Measurements from ENCODE around the gene SMARCD2. TPM values are rescaled to one million over a fixed set of nuclear protein-coding genes. Genes with fewer than 3 reads are reported as not detected.

SMARCD2 gene
- total and polyA plus RNA-seq, 4 donors: 64.9 to 109 (median 75.0) TPM

DNA sequence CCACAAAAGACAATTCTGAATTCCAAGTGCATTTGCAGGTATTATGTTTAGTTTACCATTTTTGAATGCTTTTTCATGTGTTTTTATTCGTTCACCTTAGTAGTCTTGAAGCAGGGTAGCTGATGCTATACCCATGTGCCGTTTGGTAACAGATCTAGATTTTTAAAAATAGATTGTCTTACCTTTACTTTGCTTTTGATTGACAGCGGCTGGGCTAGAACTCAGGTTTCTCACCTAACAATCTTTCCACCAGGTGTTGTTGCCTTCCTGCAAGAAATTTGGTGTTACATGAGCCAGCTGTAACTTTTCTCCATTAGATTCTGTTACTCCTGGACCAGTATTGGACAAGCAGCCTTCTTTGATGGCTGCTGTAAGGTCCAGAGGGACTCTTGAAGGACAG is 13.5 kb downstream of the SMARCD2 start:
- Histone ChIP-seq H3K4me3 (no peak overlapping the region), H3K9me3 (ENCODE audit: control insufficient read depth in 4 of 4, insufficient read depth in 3 of 4, low read length in 3 of 4) (no peaks in the 10 kb centered on the region), H3K36me3 (ENCODE audit: control insufficient read depth in 4 of 4, insufficient read depth in 4 of 4, low read length in 4 of 4) (peaks cover 38 to 57% (median 53%) of the 10 kb centered on the region in 4 donors), H3K4me1 (ENCODE audit: control insufficient read depth in 5 of 5, insufficient read depth in 5 of 5, low read length in 5 of 5) (peaks cover 0 to 20% (median 7%) of the 10 kb centered on the region in 5 donors), H3K27ac (ENCODE audit: low read depth in 1 of 2, low read length in 1 of 2) (no peak overlapping the region), H3K27me3 (ENCODE audit: control insufficient read depth in 3 of 3, insufficient read depth in 3 of 3, low read length in 2 of 3) (no peaks in the 10 kb centered on the region), H3K9ac (ENCODE audit: insufficient read depth in 1 of 2, low read length in 2 of 2) (no peak overlapping the region)
- ATAC-seq (ENCODE audit: insufficient read depth, low FRiP score) (no peak), DNase-seq (no peak)
- WGBS, 2 donors: 92 to 96% methylated on average over 3 of the region's 3 CpGs
- TF ChIP-seq, protein P1, sequence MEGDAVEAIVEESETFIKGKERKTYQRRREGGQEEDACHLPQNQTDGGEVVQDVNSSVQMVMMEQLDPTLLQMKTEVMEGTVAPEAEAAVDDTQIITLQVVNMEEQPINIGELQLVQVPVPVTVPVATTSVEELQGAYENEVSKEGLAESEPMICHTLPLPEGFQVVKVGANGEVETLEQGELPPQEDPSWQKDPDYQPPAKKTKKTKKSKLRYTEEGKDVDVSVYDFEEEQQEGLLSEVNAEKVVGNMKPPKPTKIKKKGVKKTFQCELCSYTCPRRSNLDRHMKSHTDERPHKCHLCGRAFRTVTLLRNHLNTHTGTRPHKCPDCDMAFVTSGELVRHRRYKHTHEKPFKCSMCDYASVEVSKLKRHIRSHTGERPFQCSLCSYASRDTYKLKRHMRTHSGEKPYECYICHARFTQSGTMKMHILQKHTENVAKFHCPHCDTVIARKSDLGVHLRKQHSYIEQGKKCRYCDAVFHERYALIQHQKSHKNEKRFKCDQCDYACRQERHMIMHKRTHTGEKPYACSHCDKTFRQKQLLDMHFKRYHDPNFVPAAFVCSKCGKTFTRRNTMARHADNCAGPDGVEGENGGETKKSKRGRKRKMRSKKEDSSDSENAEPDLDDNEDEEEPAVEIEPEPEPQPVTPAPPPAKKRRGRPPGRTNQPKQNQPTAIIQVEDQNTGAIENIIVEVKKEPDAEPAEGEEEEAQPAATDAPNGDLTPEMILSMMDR (IDR thresholded peaks at IDR 0.05; ENCODE audit: control extremely low read depth, extremely low read depth): no peak

DNA sequence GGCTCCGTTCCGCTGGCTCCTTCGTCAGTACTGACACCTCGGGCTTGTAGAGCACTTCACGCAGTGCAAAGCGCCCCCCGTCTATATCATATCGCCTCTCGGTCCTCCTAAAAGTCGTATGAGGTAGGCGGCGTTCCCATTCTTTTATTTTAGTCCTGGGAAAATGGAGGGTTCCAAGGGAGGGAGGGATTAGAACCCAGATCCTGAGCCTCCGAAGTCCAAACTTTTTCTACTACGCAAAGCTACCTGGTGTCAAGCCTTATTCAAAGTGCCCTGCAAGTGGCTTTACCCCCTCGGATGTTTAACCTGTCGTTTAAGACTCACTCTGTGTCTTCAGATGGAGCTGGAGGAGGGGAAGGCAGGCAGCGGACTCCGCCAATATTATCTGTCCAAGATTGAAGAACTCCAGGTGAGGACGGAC is 14.7 kb downstream of the SMARCD2 start:
- H3K36me3 ChIP-seq (ENCODE audit: control insufficient read depth in 4 of 4, insufficient read depth in 4 of 4, low read length in 4 of 4): peaks cover 47 to 55% (median 50%) of the 10 kb centered on the region in 4 donors
- no peaks in the 10 kb centered on the region for H3K9me3 ChIP-seq (ENCODE audit: control insufficient read depth in 4 of 4, insufficient read depth in 3 of 4, low read length in 3 of 4)
- TF ChIP-seq, protein P1 (IDR thresholded peaks at IDR 0.05; ENCODE audit: control extremely low read depth, extremely low read depth): no peak
- H3K27me3 ChIP-seq (ENCODE audit: control insufficient read depth in 3 of 3, insufficient read depth in 3 of 3, low read length in 2 of 3): no peaks in the 10 kb centered on the region
- ATAC-seq (ENCODE audit: insufficient read depth, low FRiP score) (no peak), DNase-seq (no peak)
- H3K4me1 ChIP-seq (ENCODE audit: control insufficient read depth in 5 of 5, insufficient read depth in 5 of 5, low read length in 5 of 5): peaks cover 0 to 20% (median 7%) of the 10 kb centered on the region in 5 donors
- H3K9ac ChIP-seq (ENCODE audit: insufficient read depth in 1 of 2, low read length in 2 of 2): peak overlapping the region; percentile 49 to 72
- H3K4me3 ChIP-seq: peak overlapping the region; percentile 92
- peak overlapping the region; percentile 86 to 92 for H3K27ac ChIP-seq (ENCODE audit: low read depth in 1 of 2, low read length in 1 of 2)
- 3 to 4% methylated on average over 19 of the region's 19 CpGs for WGBS, 2 donors

DNA sequence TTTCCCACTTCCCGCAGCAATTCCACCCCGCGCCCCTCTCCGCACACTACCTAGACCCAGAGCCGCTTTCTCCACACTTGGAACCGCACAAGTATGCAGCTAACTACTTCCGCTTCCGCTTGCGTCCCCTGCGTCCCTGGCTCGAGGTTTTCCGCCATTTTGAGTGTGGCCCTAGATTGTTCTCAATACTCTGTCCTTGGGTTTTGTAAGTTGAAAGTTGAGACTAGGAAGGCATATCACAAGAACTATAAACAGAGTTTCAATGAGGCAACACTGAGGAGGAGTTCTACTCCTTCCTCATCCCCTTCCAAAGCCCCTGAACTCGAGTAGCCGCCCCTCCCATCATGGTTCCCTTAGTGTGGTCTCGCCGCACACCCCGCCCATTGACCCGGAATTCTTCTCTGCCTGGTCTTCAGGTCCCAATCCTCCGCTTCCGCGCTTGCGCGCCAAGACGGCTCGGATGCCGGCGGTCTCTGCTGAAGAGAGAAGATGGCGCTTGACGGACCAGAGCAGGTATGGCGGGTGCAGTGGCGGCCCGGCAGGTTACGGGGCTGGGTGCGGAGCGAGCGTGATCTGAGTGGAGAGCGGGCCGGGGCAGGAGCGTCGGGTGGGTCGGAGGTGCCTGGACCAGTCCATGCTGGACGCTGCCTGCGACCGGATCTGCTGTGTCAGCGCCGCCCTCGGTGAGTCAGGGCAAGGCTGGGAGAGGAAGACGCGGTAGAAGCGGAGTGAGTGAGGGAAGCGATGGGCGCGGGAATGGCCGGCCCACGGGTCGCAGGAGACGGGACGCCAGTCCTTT is 15.3 kb downstream of the SMARCD2 start, which contains the start of the genes FTSJ3 and PSMC5:
Gene FTSJ3 (minus strand): TSS at position 662 of the 799 bp plus-strand sequence. CDS start 761 bp downstream, outside the sequence.
Gene PSMC5 (plus strand): TSS at position 430 of the 799 bp plus-strand sequence. CDS start 60 bp downstream, at position 490.
- peak; percentile 96 for ATAC-seq (ENCODE audit: insufficient read depth, low FRiP score)
- H3K4me3 ChIP-seq: peak within 1 kb of the TSS; percentile 92
- peak within 1 kb of the TSS; percentile 86 to 92 for H3K27ac ChIP-seq (ENCODE audit: low read depth in 1 of 2, low read length in 1 of 2)
- H3K9me3 ChIP-seq (ENCODE audit: control insufficient read depth in 4 of 4, insufficient read depth in 3 of 4, low read length in 3 of 4): no peaks in the 10 kb centered on the region
- 0% methylated on average over 53 to 58 of the region's 58 CpGs for WGBS, 2 donors
- peaks cover 0 to 20% (median 7%) of the 10 kb centered on the region in 5 donors for H3K4me1 ChIP-seq (ENCODE audit: control insufficient read depth in 5 of 5, insufficient read depth in 5 of 5, low read length in 5 of 5)
- no peaks in the 10 kb centered on the region for H3K27me3 ChIP-seq (ENCODE audit: control insufficient read depth in 3 of 3, insufficient read depth in 3 of 3, low read length in 2 of 3)
- DNase-seq: peak; percentile 94 to 98 (median 98)
- H3K36me3 ChIP-seq (ENCODE audit: control insufficient read depth in 4 of 4, insufficient read depth in 4 of 4, low read length in 4 of 4): peaks cover 44 to 58% (median 50%) of the 10 kb centered on the region in 4 donors
- TF ChIP-seq, protein P1 (IDR thresholded peaks at IDR 0.05; ENCODE audit: control extremely low read depth, extremely low read depth): peak; percentile 32
- peak within 1 kb of the TSS; percentile 49 to 88 for H3K9ac ChIP-seq (ENCODE audit: insufficient read depth in 1 of 2, low read length in 2 of 2)
